ENCODE results near the gene SH3PXD2A. TPM values are rescaled to one million over a fixed set of nuclear protein-coding genes. Genes with fewer than 3 reads are reported as not detected.
A peak's percentile ranks its signal among the peaks of the same experiment; 100 is the strongest.

The SH3PXD2A gene
- total and polyA plus RNA-seq, 9 of the 15 experiments (the other 6 are each of a cell fraction or from before 2014, with no cell fraction given) = 0.41 to 9.3 (median 2.5) TPM

GRCh38 chr10:103618575-103619423 lies 236.6 kb downstream of the SH3PXD2A start (continued):
- TF ChIP-seq ZHX1 (conservative IDR thresholded peaks at IDR 0.05; ENCODE audit: low read length) (no peak), HINFP (tag; conservative IDR thresholded peaks at IDR 0.05; ENCODE audit: low read depth) (no peak), HCFC1 (IDR thresholded peaks at IDR 0.05; ENCODE audit: low read depth, low read length) (no peak), NCOR1 (IDR thresholded peaks at IDR 0.05) (peak; percentile 97), NCOA1 (IDR thresholded peaks at IDR 0.05; ENCODE audit: low read depth) (peak; percentile 74; the same call in 1 of the 2 replicates), NRF1 (conservative IDR thresholded peaks at IDR 0.05 in 1 of 2, IDR thresholded peaks at IDR 0.05 in 1 of 2) (no peak), FOXP4 (CRISPR knock-in tag; IDR thresholded peaks at IDR 0.05; ENCODE audit: borderline replicate concordance) (no peak), ARNT (IDR thresholded peaks at IDR 0.05) (peak in 1 of 2 experiments; percentile 74; a peak in 1 of 4 replicates), TSC22D4 (tag; IDR thresholded peaks at IDR 0.05) (no peak), MEIS2 (IDR thresholded peaks at IDR 0.05; ENCODE audit: partially characterized antibody) (peak; percentile 58), MYBL2 (IDR thresholded peaks at IDR 0.05; ENCODE audit: low read depth) (no peak), MYBL2 (CRISPR knock-in tag; IDR thresholded peaks at IDR 0.05; ENCODE audit: borderline replicate concordance) (no peak), EZH2 (IDR thresholded peaks at IDR 0.05; ENCODE audit: borderline replicate concordance, low read depth, low read length) (no peak)
- TF ChIP-seq, protein P1, sequence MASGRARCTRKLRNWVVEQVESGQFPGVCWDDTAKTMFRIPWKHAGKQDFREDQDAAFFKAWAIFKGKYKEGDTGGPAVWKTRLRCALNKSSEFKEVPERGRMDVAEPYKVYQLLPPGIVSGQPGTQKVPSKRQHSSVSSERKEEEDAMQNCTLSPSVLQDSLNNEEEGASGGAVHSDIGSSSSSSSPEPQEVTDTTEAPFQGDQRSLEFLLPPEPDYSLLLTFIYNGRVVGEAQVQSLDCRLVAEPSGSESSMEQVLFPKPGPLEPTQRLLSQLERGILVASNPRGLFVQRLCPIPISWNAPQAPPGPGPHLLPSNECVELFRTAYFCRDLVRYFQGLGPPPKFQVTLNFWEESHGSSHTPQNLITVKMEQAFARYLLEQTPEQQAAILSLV (tag; IDR thresholded peaks at IDR 0.05) = no peak
- TF ChIP-seq, protein P2, sequence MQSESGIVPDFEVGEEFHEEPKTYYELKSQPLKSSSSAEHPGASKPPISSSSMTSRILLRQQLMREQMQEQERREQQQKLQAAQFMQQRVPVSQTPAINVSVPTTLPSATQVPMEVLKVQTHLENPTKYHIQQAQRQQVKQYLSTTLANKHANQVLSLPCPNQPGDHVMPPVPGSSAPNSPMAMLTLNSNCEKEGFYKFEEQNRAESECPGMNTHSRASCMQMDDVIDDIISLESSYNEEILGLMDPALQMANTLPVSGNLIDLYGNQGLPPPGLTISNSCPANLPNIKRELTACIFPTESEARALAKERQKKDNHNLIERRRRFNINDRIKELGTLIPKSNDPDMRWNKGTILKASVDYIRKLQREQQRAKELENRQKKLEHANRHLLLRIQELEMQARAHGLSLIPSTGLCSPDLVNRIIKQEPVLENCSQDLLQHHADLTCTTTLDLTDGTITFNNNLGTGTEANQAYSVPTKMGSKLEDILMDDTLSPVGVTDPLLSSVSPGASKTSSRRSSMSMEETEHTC (IDR thresholded peaks at IDR 0.05) = peak; percentile 31; the same call in 1 of the 2 replicates

Data from K562 (cell line).